PC-9 (cell line): ENCODE data around the gene MRPS5.

Experiments used
- EZH2 ChIP-seq: fragments of 200-600 bp; sonication (generic); IDR thresholded peaks from 2 replicates; pipeline ENCODE4 v1.8.0; 2017; ENCODE audit warnings: antibody characterized with exemption, low read depth
- TF ChIP-seq, protein P1 (sequence below): fragments of 200-600 bp; sonication (generic); conservative IDR thresholded peaks from 2 replicates; pipeline ENCODE4 v1.6.1; 2017; ENCODE audit warnings: mixed run types, antibody characterized with exemption, mild to moderate bottlenecking, moderate library complexity

DNA sequence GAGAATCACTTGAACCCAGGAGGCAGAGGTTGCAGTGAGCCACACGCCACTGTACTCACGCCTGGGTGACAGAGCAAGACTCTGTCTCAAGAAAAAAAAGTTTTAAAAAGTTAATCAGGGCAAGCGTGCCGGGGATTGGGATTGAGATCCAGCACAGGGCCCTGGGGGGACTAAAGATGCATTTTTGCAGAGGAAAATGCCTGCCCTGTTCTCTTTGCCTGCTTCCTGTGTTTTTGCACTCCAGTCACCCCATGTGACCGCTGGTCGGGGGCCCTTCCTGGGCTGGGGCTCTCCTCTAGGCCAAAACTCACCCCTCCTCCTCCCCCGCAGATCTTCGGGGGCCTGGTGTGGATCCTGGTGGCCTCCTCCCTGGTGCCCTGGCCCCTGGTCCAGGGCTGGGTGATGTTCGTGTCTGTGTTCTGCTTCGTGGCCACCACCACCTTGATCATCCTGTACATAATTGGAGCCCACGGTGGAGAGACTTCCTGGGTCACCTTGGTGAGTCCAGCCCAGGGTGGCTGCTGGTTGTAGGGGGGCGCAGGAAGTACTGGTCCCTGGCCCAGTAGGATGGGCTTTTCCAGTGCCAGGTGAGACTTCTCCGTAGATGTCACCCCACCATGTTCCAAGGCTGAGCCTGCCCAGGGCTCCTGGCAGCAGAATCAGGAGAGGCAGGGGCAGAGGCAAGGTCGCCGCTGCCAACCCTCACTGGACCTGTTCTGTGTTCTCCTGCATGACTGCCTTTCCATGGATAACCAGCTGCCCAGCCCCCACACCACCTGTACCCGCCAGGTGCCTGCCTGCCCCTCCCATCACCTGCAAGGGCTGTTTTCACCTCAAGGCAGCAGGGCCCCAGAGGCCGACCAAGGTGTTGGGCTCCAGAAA is 73.7 kb downstream of the MRPS5 start:
- TF ChIP-seq, protein P1, sequence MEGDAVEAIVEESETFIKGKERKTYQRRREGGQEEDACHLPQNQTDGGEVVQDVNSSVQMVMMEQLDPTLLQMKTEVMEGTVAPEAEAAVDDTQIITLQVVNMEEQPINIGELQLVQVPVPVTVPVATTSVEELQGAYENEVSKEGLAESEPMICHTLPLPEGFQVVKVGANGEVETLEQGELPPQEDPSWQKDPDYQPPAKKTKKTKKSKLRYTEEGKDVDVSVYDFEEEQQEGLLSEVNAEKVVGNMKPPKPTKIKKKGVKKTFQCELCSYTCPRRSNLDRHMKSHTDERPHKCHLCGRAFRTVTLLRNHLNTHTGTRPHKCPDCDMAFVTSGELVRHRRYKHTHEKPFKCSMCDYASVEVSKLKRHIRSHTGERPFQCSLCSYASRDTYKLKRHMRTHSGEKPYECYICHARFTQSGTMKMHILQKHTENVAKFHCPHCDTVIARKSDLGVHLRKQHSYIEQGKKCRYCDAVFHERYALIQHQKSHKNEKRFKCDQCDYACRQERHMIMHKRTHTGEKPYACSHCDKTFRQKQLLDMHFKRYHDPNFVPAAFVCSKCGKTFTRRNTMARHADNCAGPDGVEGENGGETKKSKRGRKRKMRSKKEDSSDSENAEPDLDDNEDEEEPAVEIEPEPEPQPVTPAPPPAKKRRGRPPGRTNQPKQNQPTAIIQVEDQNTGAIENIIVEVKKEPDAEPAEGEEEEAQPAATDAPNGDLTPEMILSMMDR, result no peak
- TF ChIP-seq EZH2, result no peak
